ENCODE results near the gene NCOR2. TPM values are rescaled to one million over a fixed set of nuclear protein-coding genes. Genes with fewer than 3 reads are reported as not detected.

Gene NCOR2
- total RNA-seq, 4 donors from 2014 or later: 45.3 to 178 (median 99.9) TPM

DNA sequence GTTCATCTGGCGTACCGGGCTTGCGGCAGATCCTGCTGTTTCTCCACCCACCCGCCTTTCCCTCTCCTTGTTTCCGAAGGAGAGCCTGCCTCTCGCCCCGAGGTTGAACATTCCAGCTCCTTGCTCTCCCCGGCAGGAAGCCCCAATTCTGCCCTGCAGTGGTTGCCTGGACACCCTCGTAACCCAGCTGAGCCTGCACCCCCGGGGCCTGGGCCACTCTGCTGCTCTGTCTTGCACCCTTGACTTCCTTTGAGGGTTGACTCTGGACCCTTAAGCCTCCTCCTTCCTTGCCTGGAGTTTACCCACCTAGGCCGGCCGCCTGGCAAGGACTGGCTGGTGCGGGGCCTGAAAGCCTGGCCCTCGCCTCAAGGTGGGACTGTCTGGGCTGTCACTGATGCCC lies 25.8 kb upstream of the NCOR2 start:
- Histone ChIP-seq H3K27ac (no peak overlapping the region), H3K9me3 (no peaks in the 10 kb centered on the region), H3K36me3 (no peaks in the 10 kb centered on the region), H3K4me3 (replicated peaks in 1 of 3) (no peak overlapping the region), H3K4me1 (peaks cover 0 to 10% of the 10 kb centered on the region in 2 donors), H3K27me3 (no peaks in the 10 kb centered on the region)
- TF ChIP-seq POLR2A (IDR thresholded peaks at IDR 0.05): no peak
- TF ChIP-seq, protein P1, sequence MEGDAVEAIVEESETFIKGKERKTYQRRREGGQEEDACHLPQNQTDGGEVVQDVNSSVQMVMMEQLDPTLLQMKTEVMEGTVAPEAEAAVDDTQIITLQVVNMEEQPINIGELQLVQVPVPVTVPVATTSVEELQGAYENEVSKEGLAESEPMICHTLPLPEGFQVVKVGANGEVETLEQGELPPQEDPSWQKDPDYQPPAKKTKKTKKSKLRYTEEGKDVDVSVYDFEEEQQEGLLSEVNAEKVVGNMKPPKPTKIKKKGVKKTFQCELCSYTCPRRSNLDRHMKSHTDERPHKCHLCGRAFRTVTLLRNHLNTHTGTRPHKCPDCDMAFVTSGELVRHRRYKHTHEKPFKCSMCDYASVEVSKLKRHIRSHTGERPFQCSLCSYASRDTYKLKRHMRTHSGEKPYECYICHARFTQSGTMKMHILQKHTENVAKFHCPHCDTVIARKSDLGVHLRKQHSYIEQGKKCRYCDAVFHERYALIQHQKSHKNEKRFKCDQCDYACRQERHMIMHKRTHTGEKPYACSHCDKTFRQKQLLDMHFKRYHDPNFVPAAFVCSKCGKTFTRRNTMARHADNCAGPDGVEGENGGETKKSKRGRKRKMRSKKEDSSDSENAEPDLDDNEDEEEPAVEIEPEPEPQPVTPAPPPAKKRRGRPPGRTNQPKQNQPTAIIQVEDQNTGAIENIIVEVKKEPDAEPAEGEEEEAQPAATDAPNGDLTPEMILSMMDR (IDR thresholded peaks at IDR 0.05): no peak
- 90 to 91% methylated on average over 14 of the region's 14 CpGs for WGBS, 2 donors
- intact Hi-C loops (cut with DNase I): no loop called here
- DNase-seq: no peak

DNA sequence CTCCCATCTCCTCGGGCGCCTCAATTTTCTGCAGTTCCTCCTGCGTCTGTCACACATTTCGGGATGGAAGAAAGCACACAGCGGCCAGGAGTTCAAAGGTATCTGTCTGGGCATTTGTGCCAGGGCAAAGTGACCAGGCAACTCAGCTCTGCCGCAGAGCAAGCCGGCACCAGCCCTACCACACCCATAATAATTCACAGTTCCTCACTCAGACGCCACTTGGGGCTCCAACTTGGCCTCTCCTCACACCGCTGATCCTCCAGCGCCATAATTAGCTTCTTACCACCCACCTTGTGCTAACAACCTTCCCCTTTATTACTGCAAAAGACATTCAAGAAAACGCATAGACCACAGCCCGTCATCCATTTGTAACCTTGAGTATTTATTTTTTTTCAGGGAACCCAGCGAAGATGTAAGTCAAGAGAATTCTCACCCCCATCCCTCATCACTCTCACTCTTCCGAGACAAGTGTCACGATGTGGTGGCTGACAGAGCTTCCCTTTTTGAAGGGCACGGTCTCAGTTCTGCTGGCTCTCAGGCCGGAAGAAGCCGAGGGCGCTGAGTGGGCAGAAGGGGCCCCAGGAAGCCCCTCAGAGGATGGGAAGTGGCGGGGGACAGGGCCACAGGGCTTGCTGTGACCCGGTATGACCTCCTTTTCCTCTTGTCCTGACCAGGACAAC lies 25.2 kb upstream of the NCOR2 start:
- no peak overlapping the region for H3K27ac ChIP-seq
- no peaks in the 10 kb centered on the region for H3K36me3 ChIP-seq
- no peak for DNase-seq
- 72 to 75% methylated on average over 21 of the region's 21 CpGs for WGBS, 2 donors
- H3K9me3 ChIP-seq: no peaks in the 10 kb centered on the region
- peaks cover 0 to 10% of the 10 kb centered on the region in 2 donors for H3K4me1 ChIP-seq
- TF ChIP-seq, protein P1 (IDR thresholded peaks at IDR 0.05): no peak
- no peak for TF ChIP-seq POLR2A (IDR thresholded peaks at IDR 0.05)
- no peaks in the 10 kb centered on the region for H3K27me3 ChIP-seq
- intact Hi-C loops (cut with DNase I): no loop called here
- H3K4me3 ChIP-seq (replicated peaks in 1 of 3): no peak overlapping the region

DNA sequence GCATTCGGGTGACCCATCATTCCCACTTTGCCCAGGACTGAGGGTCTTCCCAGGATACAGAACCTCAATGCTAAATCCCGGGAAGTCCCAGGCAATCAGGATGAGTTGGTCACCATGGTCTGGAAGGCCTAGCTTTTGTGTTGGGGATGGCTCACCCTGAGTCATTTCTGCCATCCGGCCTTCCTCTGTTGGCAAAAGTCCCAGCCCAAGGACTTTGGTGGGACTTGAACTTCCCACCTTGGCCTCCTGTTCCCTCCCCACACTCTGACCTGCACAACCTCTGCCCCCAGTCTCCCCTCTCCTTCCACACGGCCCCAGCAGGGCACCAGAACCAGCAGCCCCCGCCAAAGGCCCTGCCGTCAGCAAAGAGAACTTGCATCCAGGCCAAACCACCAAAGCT lies 24.6 kb upstream of the NCOR2 start:
- 73 to 83% methylated on average over 5 to 6 of the region's 6 CpGs for WGBS, 2 donors
- intact Hi-C loops (cut with DNase I): no loop called here

DNA sequence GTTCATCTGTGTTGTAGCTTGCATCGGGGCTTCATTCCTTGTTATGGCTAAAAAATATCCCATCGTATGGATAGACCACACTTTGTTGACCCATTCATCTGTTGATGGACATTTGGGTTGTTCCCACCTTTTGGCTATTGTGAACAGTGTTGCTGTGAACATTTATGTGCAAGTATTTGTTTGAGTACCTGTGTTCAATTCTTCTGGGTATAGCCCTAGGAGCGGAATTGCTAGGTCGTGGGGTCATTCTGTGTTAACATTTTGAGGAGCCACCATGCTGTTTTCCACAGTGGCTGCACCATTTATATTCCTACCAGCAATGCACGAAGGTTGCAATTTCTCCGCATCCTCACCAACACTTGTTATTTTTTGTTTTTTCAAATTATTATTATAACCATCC lies 23.0 kb upstream of the NCOR2 start:
- TF ChIP-seq, protein P1 (IDR thresholded peaks at IDR 0.05): no peak
- no peak for TF ChIP-seq POLR2A (IDR thresholded peaks at IDR 0.05)
- no peaks in the 10 kb centered on the region for H3K36me3 ChIP-seq
- no peak overlapping the region for H3K27ac ChIP-seq
- H3K27me3 ChIP-seq: no peaks in the 10 kb centered on the region
- H3K9me3 ChIP-seq: no peaks in the 10 kb centered on the region
- H3K4me1 ChIP-seq: peaks cover 11 to 22% of the 10 kb centered on the region in 2 donors
- intact Hi-C loops (cut with DNase I): no loop called here
- H3K4me3 ChIP-seq (replicated peaks in 1 of 3): no peak overlapping the region
- WGBS, 2 donors: 90 to 98% methylated on average over 6 of the region's 6 CpGs
- DNase-seq: no peak

More for the DNA sequence above, 24.6 kb upstream of the NCOR2 start:
- Histone ChIP-seq H3K9me3 (no peaks in the 10 kb centered on the region), H3K27ac (no peak overlapping the region), H3K27me3 (no peaks in the 10 kb centered on the region), H3K4me3 (replicated peaks in 1 of 3) (no peak overlapping the region), H3K4me1 (peaks cover 1 to 13% of the 10 kb centered on the region in 2 donors), H3K36me3 (no peaks in the 10 kb centered on the region)
- no peak for DNase-seq
- TF ChIP-seq, protein P1 (IDR thresholded peaks at IDR 0.05): no peak
- TF ChIP-seq POLR2A (IDR thresholded peaks at IDR 0.05): no peak

DNA sequence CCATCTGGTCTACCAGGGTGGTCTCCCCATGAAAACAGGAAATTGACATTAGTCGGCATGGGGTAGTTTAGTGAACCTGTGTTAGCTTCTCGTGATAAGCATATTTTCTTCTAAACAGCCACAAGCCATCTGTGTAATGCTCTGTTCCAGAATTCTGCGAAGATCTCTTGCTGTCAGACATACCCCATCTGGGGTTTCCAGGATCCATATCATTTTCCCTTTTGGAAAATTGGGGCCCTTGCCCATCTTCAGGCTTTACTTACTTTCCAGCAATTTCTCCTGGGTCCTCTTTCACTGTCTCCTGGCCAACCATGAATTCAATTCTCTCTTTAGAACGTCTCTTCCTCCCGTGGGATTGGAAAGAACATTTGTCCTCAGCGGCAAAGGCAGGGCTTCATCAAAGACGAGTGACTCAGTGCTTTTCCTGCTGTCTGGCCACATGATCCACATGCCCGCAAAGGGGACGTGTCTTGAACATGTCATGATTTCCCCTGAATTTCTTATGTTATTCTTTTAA lies 21.4 kb upstream of the NCOR2 start:
- H3K4me3 ChIP-seq (replicated peaks in 1 of 3): no peak overlapping the region
- WGBS, 2 donors: 49 to 62% methylated on average over 9 of the region's 9 CpGs
- no peaks in the 10 kb centered on the region for H3K9me3 ChIP-seq
- peaks cover 11 to 22% of the 10 kb centered on the region in 2 donors for H3K4me1 ChIP-seq
- no peaks in the 10 kb centered on the region for H3K36me3 ChIP-seq
- DNase-seq: no peak
- intact Hi-C loops (cut with DNase I): no loop called here
- H3K27ac ChIP-seq: peak overlapping the region in 2 of 3 donors; percentile 49 to 50
- H3K27me3 ChIP-seq: no peaks in the 10 kb centered on the region
- TF ChIP-seq POLR2A (IDR thresholded peaks at IDR 0.05): no peak
- TF ChIP-seq, protein P1 (IDR thresholded peaks at IDR 0.05): no peak
